ENCODE data around the gene TMPRSS12.
"Not testable (repeated sequence)": the region's sequence is repeated elsewhere in the genome, so short reads cannot be mapped to it uniquely, and the experiment has no call there.

TMPRSS12 gene

DNA sequence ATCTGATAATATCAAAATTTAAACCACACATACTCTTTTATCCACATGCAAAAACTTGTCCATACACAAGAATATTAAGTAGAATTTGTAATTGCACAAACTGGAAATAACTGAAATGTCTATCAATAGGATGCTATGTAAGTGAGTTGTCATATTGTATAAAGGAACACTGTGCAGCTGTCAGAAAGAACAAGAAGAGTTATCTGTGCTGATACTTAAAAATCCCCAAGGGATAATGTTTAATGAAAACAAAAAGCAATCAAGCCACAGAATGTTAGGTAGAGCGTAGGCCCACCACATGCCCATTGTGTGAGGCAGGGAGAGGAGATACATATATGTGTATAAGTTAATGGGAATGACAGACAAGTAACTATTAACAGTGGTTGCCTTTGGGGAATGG lies 83.7 kb downstream of the TMPRSS12 start:
- DNase-seq = no peak

- peak in 1 of 56 donors; percentile 4 for DNase-seq
Observed at GRCh38 chr12:50926932-50927331, 84.2 kb downstream of the TMPRSS12 start.

DNA sequence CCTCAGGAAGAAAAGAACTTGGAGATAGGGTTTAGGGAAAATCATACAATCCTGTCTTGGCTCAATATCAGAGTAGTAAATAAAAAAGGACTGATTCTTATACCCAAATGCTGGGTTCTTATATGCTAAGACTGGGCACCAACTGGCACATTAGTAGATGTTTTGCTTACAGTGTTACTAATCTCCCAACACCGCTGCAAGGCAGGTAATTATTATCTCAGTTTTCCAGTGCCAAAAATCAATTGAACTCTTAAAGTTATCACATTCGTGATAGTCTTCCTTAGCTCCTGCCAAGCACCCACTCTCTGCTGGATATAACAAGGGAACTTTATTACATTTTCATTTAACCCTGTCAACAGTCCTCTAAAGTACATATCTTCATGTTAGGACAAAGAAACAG lies 84.6 kb downstream of the TMPRSS12 start:
- DNase-seq = no peak

DNA sequence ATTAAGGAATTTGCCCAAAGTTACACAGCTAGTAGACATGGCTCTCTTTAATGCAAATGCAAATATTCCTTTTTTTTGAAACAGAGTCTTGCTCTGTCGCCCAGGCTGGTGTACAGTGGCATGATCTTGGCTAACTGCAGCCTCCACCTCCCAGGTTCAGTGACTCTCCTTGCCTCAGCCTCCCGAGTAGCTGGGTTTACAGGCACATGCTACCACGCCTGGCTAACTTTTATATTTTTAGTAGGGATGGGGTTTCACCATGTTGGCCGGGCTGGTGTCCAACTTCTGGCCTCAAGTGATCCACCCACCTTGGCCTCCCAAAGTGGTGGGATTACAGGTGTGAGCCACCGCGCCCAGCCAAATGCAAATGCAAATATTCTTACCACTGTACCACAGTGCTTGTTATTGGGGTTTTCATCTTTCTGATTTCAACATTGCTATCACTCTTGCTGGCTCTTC lies 85.1 kb downstream of the TMPRSS12 start:
- DNase-seq = no peak

DNA sequence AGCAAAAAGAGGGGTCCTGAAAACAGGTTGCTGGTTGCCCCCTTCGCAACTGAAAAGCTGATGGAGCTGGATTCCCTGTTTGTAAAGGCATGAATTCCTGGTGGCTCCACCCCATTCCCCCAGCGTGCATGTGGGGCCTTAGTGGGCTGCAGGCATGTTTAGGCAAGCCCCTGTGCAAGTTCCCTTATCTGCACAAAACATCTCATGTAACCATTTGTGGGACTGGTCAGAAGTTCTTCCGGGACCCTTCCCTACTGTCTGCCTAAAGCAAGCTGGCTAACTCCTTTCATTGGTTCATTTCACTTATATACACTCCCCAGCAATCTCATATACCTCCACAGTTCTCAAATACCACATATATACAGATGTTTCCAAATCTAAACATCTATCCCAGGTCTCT lies 85.7 kb downstream of the TMPRSS12 start:
- peak in 2 of 56 donors; percentile 7 to 11 for DNase-seq

- DNase-seq = no peak
Observed at GRCh38 chr12:50929831-50930230, 87.1 kb downstream of the TMPRSS12 start.

DNA sequence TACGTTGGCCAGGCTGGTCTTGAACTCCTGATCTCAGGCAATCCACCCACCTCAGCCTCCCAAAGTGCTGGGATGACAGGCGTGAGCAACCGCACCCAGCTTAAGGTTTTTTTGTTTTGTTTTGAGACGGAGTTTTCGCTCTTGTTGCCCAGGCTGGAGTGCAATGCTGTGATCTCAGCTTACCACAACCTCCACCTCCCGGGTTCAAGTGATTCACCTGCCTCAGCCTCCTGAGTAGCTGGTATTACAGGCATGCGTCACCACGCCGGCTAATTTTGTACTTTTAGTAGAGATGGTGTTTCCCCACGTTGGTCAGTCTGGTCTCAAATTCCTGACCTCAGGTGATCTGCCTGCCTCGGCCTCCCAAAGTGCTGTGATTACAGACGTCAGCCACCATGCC lies 87.8 kb downstream of the TMPRSS12 start:
- DNase-seq = not testable (repeated sequence)

DNA sequence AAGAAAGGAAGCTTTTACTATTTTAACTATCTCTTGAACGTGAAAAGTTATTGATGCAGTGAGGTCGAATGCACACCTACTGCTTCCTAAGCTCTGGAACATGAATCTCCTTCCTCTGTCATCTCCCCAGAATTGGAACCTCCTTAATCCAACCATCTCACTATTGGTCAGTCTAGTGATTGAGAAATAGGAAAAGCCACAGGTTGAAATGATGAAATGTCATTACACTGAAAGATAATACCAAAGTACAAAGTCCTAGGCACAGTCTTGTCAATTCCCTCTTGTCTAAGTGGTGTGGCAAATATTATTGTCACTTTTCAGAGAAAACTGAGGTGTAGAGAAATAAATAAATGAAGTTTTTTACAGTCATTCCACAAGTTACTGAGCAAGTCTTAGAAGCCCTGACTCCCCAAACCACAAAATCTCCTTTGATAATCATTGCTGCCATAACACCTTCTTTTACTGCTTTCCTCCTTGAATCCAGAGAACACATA lies 90.1 kb downstream of the TMPRSS12 start:
- DNase-seq = no peak

DNA sequence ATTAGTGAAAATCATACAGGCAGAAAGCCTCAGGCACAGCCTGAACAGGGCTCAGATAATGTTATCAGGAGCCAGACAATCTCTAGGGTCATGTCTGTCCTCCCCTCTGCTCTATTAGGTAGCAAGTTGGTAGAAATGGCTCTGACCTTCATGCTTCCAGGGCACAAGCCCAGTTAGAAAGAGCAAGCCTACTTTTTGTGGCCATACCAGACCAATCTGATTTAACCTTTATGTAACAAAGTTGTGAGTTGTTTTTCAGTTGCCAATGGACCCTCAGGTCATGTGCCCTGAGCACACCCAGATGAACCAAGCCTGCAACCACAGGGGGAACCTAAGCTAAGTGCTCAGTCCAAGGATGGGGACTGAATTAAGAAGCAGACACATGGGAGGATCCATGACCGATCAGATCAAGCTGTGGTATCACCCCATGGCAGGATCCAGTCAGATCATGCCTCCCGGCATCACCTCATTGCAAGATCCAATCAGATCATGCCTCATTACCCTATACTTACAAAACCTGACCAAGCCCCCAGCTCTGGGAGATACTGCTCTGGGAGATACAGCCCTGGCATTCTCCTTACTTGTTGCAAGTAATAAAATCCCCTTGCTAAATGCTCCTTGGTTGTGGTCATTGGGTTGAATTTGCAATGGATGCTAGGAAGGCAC lies 90.9 kb downstream of the TMPRSS12 start:
- DNase-seq = no peak

- no peak for DNase-seq
Observed at GRCh38 chr12:50934371-50934851, 91.7 kb downstream of the TMPRSS12 start.

- DNase-seq = no peak
Observed at GRCh38 chr12:50934981-50935807, 92.5 kb downstream of the TMPRSS12 start.

- DNase-seq = no peak
Observed at GRCh38 chr12:50936821-50937530, 94.2 kb downstream of the TMPRSS12 start.
